Naive thymus-derived CD4-positive, alpha-beta T cell (primary cell): ENCODE data around the gene RARS2. TPM values are rescaled to one million over a fixed set of nuclear protein-coding genes. Genes with fewer than 3 reads are reported as not detected.

Experiments used
- ATAC-seq: fragments of 150-1000 bp; cut with Tn5 transposase; 2 replicates; pipeline ENCODE4 v1.10.0; 2021; ENCODE audit warnings: mild to moderate bottlenecking, moderate library complexity
- CTCF ChIA-PET: fragments of 350-600 bp; sonication (Branson Sonifier 250); formaldehyde crosslinking; loops from one replicate; lab custom pipeline; 2021; ENCODE audit warnings: antibody characterized with exemption; lab: Charles Lee
- POLR2A ChIA-PET: fragments of 350-600 bp; sonication (Branson Sonifier 250); formaldehyde crosslinking; loops from one replicate; lab custom pipeline; 2021; ENCODE audit warnings: antibody characterized with exemption, inconsistent platforms; lab: Charles Lee
- DNase-seq, 9 donors: peaks; one replicate each; pipeline versions ENCODE4 v3.0.0 to v3.0.0-alpha.2; 2020 to 2022; ENCODE audit warnings: mixed read lengths in 1 of 9
- H3K27ac ChIP-seq: one replicate; pipeline ENCODE4 v1.7.0; 2013; ENCODE audit warnings: mild to moderate bottlenecking, low read depth, low read length, moderate library complexity
- H3K27me3 ChIP-seq, 2 donors: one replicate each; pipeline ENCODE4 v1.7.0; 2013; ENCODE audit warnings: low read length in 2 of 2, mild to moderate bottlenecking in 2 of 2, moderate library complexity in 2 of 2; ENCODE audit not compliant: control insufficient read depth in 2 of 2, insufficient read depth in 2 of 2
- H3K36me3 ChIP-seq, 3 experiments: 1 replicate in 2 of 3; 2 replicates in 1 of 3; pipeline ENCODE4 v1.7.0; 2013; ENCODE audit warnings: low read length in 3 of 3, mild to moderate bottlenecking in 3 of 3, moderate library complexity in 1 of 3; ENCODE audit not compliant: insufficient read depth in 3 of 3, control insufficient read depth in 2 of 3
- H3K4me1 ChIP-seq, 2 donors: one replicate each; pipeline ENCODE4 v1.7.0; 2013; ENCODE audit warnings: low read length in 2 of 2, mild to moderate bottlenecking in 2 of 2, moderate library complexity in 1 of 2; ENCODE audit not compliant: control insufficient read depth in 2 of 2, insufficient read depth in 2 of 2
- H3K4me3 ChIP-seq: 2 replicates; pipeline ENCODE4 v1.7.0; 2013; ENCODE audit warnings: mild to moderate bottlenecking, low read length
- H3K9me3 ChIP-seq, 3 experiments: 1 replicate in 2 of 3; 2 replicates in 1 of 3; pipeline ENCODE4 v1.7.0; 2013; ENCODE audit warnings: low read length in 3 of 3; ENCODE audit not compliant: control insufficient read depth in 2 of 3
- H3K27ac Mint-ChIP-seq, 9 donors: one replicate each; pipeline ENCODE4 v1.8.0; 2020 to 2022; ENCODE audit warnings: mixed read lengths in 9 of 9, mild to moderate bottlenecking in 8 of 9, moderate library complexity in 5 of 9, inconsistent platforms in 2 of 9
- H3K27me3 Mint-ChIP-seq, 5 donors: one replicate each; pipeline ENCODE4 v1.8.0; 2021 to 2022; ENCODE audit warnings: mixed read lengths in 5 of 5, mild to moderate bottlenecking in 1 of 5
- H3K36me3 Mint-ChIP-seq, 5 donors: one replicate each; pipeline ENCODE4 v1.8.0; 2020 to 2022; ENCODE audit warnings: mixed read lengths in 5 of 5, mild to moderate bottlenecking in 3 of 5, inconsistent platforms in 1 of 5
- H3K4me1 Mint-ChIP-seq, 7 donors: one replicate each; pipeline ENCODE4 v1.8.0; 2020 to 2022; ENCODE audit warnings: mixed read lengths in 7 of 7, mild to moderate bottlenecking in 3 of 7, inconsistent platforms in 1 of 7
- H3K4me3 Mint-ChIP-seq, 10 donors: one replicate each; pipeline ENCODE4 v1.8.0; 2020 to 2022; ENCODE audit warnings: mild to moderate bottlenecking in 10 of 10, mixed read lengths in 10 of 10, moderate library complexity in 6 of 10, inconsistent platforms in 2 of 10
- H3K9me3 Mint-ChIP-seq, 11 donors: one replicate each; pipeline ENCODE4 v1.8.0; 2020 to 2022; ENCODE audit warnings: mixed read lengths in 11 of 11, mild to moderate bottlenecking in 4 of 11, inconsistent platforms in 1 of 11, moderate library complexity in 1 of 11
- intact Hi-C, 2 donors: fragments of 100-400 bp; cut with micrococcal nuclease; formaldehyde crosslinking; loops; one replicate each; pipeline ENCODE4 v1.15.1; 2023
- polyA plus RNA-seq, 2 donors: library from polyadenylated mRNA; unstranded; fragments of 300-500 nt; fragmentation: Illumina TruSeq; gene quantifications; one replicate each; pipeline ENCODE4 v1.2.3, GENCODE V29; 2021
- total RNA-seq, 6 experiments: library from RNA in 5 of 6; stranded (reverse) in 5 of 6; gene quantifications; 1 replicate in 5 of 6; 2 replicates in 1 of 6; pipeline ENCODE4 v1.2.3 and lab custom pipeline; 2021 to 2026

The RARS2 gene
- total and polyA plus RNA-seq, 7 experiments from 2014 or later, result 21.0 to 40.0 (median 32.3) TPM

DNA sequence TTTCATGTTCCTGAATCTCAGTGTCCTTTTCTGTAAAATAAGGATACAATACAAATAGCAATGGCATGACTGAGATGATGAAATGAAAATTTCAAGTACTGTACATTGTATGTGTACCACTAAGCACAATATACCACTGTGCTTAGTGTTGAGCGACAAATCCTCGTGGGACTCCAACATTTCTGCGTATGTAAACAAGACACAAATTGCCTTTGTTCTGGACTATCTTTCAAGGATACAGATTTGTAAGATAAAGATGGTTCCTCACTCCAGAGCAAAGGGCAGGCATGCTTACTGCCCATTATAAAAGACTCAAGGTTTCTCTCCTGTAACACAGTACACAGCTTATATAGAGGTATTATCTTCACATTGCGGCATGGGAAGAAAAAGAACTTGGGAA, 6.0 kb downstream of the RARS2 start:
- DNase-seq, result no peak
- ChIA-PET POLR2A (no interaction called here), CTCF (no interaction called here)
- H3K27me3 ChIP-seq, result no peaks in the 10 kb centered on the region
- no peak for ATAC-seq
- H3K4me1 Mint-ChIP-seq, result peaks cover 35 to 76% (median 62%) of the 10 kb centered on the region in 7 donors
- H3K36me3 ChIP-seq, result peaks cover 0 to 18% (median 6%) of the 10 kb centered on the region in 3 experiments
- intact Hi-C loops, result no loop called here
- no peaks in the 10 kb centered on the region for H3K9me3 ChIP-seq
- H3K36me3 Mint-ChIP-seq, result peaks cover 6 to 37% (median 32%) of the 10 kb centered on the region in 5 donors
- H3K27ac ChIP-seq, result no peak overlapping the region
- no peaks in the 10 kb centered on the region for H3K27me3 Mint-ChIP-seq
- H3K27ac Mint-ChIP-seq, result no peak overlapping the region
- no peak overlapping the region for H3K4me3 ChIP-seq
- H3K4me3 Mint-ChIP-seq, result no peak overlapping the region
- H3K4me1 ChIP-seq, result peaks cover 10 to 23% of the 10 kb centered on the region in 2 donors
- peaks cover 0 to 2% (median 0%) of the 10 kb centered on the region in 11 donors for H3K9me3 Mint-ChIP-seq

GRCh38 chr6:87575423-87575822, 14.4 kb downstream of the RARS2 start:
- Histone ChIP-seq H3K27me3 (no peaks in the 10 kb centered on the region), H3K4me1 (peaks cover 19 to 24% of the 10 kb centered on the region in 2 donors), H3K9me3 (no peaks in the 10 kb centered on the region), H3K36me3 (peaks cover 0 to 5% (median 0%) of the 10 kb centered on the region in 3 experiments), H3K4me3 (no peak overlapping the region), H3K27ac (no peak overlapping the region)
- DNase-seq, result no peak
- Mint-ChIP-seq H3K4me1 (peaks cover 33 to 79% (median 69%) of the 10 kb centered on the region in 7 donors), H3K36me3 (peaks cover 3 to 37% (median 27%) of the 10 kb centered on the region in 5 donors), H3K27ac (peak overlapping the region in 7 of 9 donors; percentile 13 to 88 (median 68)), H3K4me3 (peak overlapping the region; percentile 10 to 60 (median 49)), H3K9me3 (peaks cover 0 to 3% (median 0%) of the 10 kb centered on the region in 11 donors), H3K27me3 (no peaks in the 10 kb centered on the region)
- no peak for ATAC-seq
- intact Hi-C loops, result loop anchor here in 1 of 2 donors (2.0 kb wide), 1 partner anchor 23 kb away; no protein-coding TSS in a partner anchor
- ChIA-PET POLR2A (no interaction called here), CTCF (interaction anchor here (0.6 kb wide), 1 partner anchor 1714 kb away, joined by 3 read pairs; no protein-coding TSS in a partner anchor)

GRCh38 chr6:87574237-87574804, 15.5 kb downstream of the RARS2 start:
- Mint-ChIP-seq H3K9me3 (peaks cover 0 to 3% (median 0%) of the 10 kb centered on the region in 11 donors), H3K4me1 (peaks cover 33 to 84% (median 72%) of the 10 kb centered on the region in 7 donors), H3K36me3 (peaks cover 3 to 32% (median 21%) of the 10 kb centered on the region in 5 donors), H3K27ac (peak overlapping the region; percentile 9 to 87 (median 62)), H3K4me3 (peak overlapping the region in 9 of 10 donors; percentile 9 to 60 (median 57)), H3K27me3 (no peaks in the 10 kb centered on the region)
- ChIA-PET CTCF (no interaction called here), POLR2A (interaction anchor here (1.3 kb wide), 1 partner anchor 15 kb away, joined by 4 read pairs; the partner anchor contains the start of genes ORC3 and RARS2)
- no peak for DNase-seq
- Histone ChIP-seq H3K27me3 (no peaks in the 10 kb centered on the region), H3K4me3 (no peak overlapping the region), H3K27ac (no peak overlapping the region), H3K4me1 (peaks cover 19 to 24% of the 10 kb centered on the region in 2 donors), H3K36me3 (no peaks in the 10 kb centered on the region), H3K9me3 (no peaks in the 10 kb centered on the region)
- ATAC-seq, result no peak
- intact Hi-C loops, result loop anchor here in 1 of 2 donors (2.0 to 5.0 kb wide), 2 partner anchors 22 to 603 kb away; no protein-coding TSS in a partner anchor

DNA sequence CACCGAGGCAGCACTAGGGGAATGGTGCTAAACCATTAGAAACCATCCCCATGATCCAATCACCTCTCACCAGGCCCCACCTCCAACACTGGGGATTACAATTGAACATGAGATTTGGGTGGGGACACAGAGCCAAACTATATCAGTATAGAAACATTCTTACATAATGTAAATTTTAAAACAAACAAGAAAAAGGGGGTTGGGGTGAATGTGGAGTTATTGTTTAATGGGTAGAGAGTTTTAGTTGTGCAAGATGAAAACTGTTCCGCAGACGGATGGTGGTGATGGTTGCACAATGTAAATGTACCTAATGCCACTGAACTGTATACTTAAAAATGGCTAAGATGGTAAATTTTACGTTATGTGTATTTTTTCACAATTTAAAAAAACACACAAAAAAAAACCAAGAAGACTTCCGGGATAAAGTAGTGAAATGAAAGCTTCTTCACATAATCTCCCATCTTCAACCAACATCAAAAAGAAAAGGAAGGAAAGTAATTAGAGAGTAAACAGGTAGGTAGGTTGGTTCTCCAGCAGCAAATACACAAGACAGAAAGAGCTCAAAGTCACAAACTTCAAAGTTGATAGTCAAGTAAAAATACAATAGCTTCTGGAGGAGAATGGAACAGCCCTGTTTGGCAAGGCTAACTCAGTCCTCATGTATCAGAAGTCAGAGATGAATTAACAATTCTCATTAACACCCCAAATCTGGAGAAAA, 16.3 kb downstream of the RARS2 start:
- Histone ChIP-seq H3K27me3 (no peaks in the 10 kb centered on the region), H3K36me3 (peaks cover 0 to 6% (median 0%) of the 10 kb centered on the region in 3 experiments), H3K4me1 (peaks cover 19 to 24% of the 10 kb centered on the region in 2 donors), H3K4me3 (no peak overlapping the region), H3K9me3 (no peaks in the 10 kb centered on the region), H3K27ac (no peak overlapping the region)
- peaks cover 0 to 3% (median 0%) of the 10 kb centered on the region in 11 donors for H3K9me3 Mint-ChIP-seq
- intact Hi-C loops, result loop anchor here in 1 of 2 donors (2.0 to 5.0 kb wide), 2 partner anchors 21 to 604 kb away; no protein-coding TSS in a partner anchor
- CTCF ChIA-PET, result no interaction called here
- DNase-seq (no peak), ATAC-seq (no peak)
- H3K36me3 Mint-ChIP-seq, result peaks cover 3 to 34% (median 18%) of the 10 kb centered on the region in 5 donors
- peak overlapping the region; percentile 21 to 71 (median 58) for H3K4me3 Mint-ChIP-seq
- POLR2A ChIA-PET, result interaction anchor here (0.7 to 1.3 kb wide), 2 partner anchors 16 to 1506 kb away, joined by 4 read pairs; partner anchors contain the start of genes ORC3 and RARS2
- H3K27me3 Mint-ChIP-seq, result no peaks in the 10 kb centered on the region
- H3K27ac Mint-ChIP-seq, result peak overlapping the region in 8 of 9 donors; percentile 21 to 87 (median 62)
- peaks cover 33 to 79% (median 69%) of the 10 kb centered on the region in 7 donors for H3K4me1 Mint-ChIP-seq

DNA sequence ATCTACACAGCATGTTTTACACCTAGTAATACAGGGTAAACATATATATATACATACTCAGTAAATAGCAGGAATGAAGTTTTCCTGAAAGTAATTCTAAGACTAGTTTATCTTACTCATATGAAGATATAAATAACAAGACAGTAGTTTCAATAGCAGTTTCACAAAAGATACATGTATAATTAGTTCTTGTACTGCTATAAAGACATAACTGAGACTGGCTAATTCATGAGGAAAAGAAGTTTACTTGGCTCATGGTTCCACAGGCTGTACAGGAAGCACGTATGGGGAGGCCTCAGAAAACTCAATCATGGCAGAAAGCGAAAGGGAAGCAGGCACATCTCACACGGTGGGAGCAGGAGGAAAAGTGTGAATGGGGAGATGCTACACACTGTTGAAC, 16.9 kb downstream of the RARS2 start:
- ATAC-seq, result no peak
- Mint-ChIP-seq H3K36me3 (peaks cover 3 to 39% (median 18%) of the 10 kb centered on the region in 5 donors), H3K27me3 (no peaks in the 10 kb centered on the region), H3K9me3 (peaks cover 0 to 3% (median 0%) of the 10 kb centered on the region in 11 donors), H3K27ac (peak overlapping the region in 6 of 9 donors; percentile 28 to 81 (median 59)), H3K4me1 (peaks cover 33 to 76% (median 66%) of the 10 kb centered on the region in 7 donors), H3K4me3 (peak overlapping the region in 9 of 10 donors; percentile 18 to 60 (median 52))
- no peak overlapping the region for H3K4me3 ChIP-seq
- intact Hi-C loops, result loop anchor here in 1 of 2 donors (5.0 kb wide), 1 partner anchor 604 kb away; no protein-coding TSS in a partner anchor
- peaks cover 19 to 24% of the 10 kb centered on the region in 2 donors for H3K4me1 ChIP-seq
- ChIA-PET POLR2A (no interaction called here), CTCF (no interaction called here)
- no peaks in the 10 kb centered on the region for H3K27me3 ChIP-seq
- peaks cover 0 to 7% (median 0%) of the 10 kb centered on the region in 3 experiments for H3K36me3 ChIP-seq
- no peak for DNase-seq
- H3K27ac ChIP-seq, result no peak overlapping the region
- H3K9me3 ChIP-seq, result no peaks in the 10 kb centered on the region

DNA sequence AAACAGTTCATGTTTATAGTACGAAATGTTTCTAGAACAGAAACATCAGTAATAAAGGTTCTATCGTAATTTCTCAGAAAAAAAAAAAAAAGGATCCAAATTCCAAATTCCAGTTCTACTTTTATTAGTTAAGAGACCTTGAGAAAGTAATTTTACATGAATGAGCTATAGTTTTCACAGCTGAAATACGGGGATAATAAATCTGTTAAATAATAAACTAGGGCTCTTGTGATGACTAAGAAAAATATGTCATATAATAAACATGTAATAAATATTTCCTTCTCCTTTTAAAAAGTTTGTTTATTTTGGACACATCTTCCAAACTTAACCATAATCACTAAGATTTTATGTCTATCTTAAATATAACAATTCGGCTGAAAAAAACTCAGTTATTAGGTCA, 17.8 kb downstream of the RARS2 start:
- peaks cover 19 to 24% of the 10 kb centered on the region in 2 donors for H3K4me1 ChIP-seq
- Mint-ChIP-seq H3K4me3 (no peak overlapping the region), H3K36me3 (peaks cover 3 to 35% (median 14%) of the 10 kb centered on the region in 5 donors), H3K4me1 (peaks cover 33 to 68% (median 61%) of the 10 kb centered on the region in 7 donors), H3K27ac (no peak overlapping the region), H3K9me3 (peaks cover 0 to 3% (median 0%) of the 10 kb centered on the region in 11 donors), H3K27me3 (no peaks in the 10 kb centered on the region)
- ChIA-PET POLR2A (interaction anchor here (0.8 kb wide), 1 partner anchor 119 kb away, joined by 4 read pairs; no protein-coding TSS in a partner anchor), CTCF (no interaction called here)
- ATAC-seq (no peak), DNase-seq (no peak)
- H3K4me3 ChIP-seq, result no peak overlapping the region
- no peak overlapping the region for H3K27ac ChIP-seq
- H3K27me3 ChIP-seq, result no peaks in the 10 kb centered on the region
- intact Hi-C loops, result loop anchor here in 1 of 2 donors (5.0 kb wide), 1 partner anchor 605 kb away; no protein-coding TSS in a partner anchor
- no peaks in the 10 kb centered on the region for H3K9me3 ChIP-seq
- peaks cover 0 to 7% (median 0%) of the 10 kb centered on the region in 3 experiments for H3K36me3 ChIP-seq
